Measurements from ENCODE around the gene HOXC9. TPM values are rescaled to one million over a fixed set of nuclear protein-coding genes. Genes with fewer than 3 reads are reported as not detected.

HOXC9 gene
- total RNA-seq, 1 experiment from 2014 or later: not detected

DNA sequence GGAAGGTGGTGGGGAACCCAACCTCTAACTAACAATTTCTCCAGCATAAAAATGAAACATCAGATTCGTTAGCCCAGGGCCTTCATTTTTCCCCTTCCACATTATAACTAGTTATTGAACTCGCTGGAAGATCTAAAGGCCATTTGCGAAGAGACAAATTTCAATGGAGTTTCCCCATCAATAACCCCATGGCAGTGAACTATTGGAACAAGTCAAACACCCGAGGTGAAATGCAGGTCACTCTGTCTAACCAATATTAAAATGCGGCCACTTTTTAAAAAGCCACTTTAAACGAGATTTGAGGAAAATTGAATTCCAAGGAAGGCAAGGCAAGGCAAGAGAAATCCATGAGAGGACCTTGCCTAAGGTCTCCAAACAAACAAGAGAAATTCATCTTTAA is 49.1 kb downstream of the HOXC9 start:
- H2BK15ac ChIP-seq (ENCODE audit: low read depth, low read length): no peak overlapping the region
- peaks cover 2 to 13% of the 10 kb centered on the region in 2 experiments; a peak in 3 of 5 replicates for H3K9me3 Mint-ChIP-seq
- H2BK12ac ChIP-seq (ENCODE audit: insufficient read length, low read depth, low read length): no peak overlapping the region
- H3K56ac ChIP-seq (ENCODE audit: insufficient read length, low read depth, low read length): no peak overlapping the region
- no peak overlapping the region for H4K5ac ChIP-seq (ENCODE audit: insufficient read length, low read depth, low read length)
- H3K4me1 ChIP-seq (ENCODE audit: insufficient read depth, low read length): no peaks in the 10 kb centered on the region
- no peaks in the 10 kb centered on the region for H4K20me1 ChIP-seq (ENCODE audit: control insufficient read depth, insufficient read depth, insufficient read length)
- H3K36me3 Mint-ChIP-seq (ENCODE audit: insufficient read depth in 1 of 3, low read depth in 3 of 3): no peaks in the 10 kb centered on the region
- no peak overlapping the region for H2AFZ ChIP-seq (ENCODE audit: low read length)
- no peaks in the 10 kb centered on the region for H3K79me1 ChIP-seq (ENCODE audit: insufficient read depth, low read depth, low read length, poor library complexity, severe bottlenecking)
- H3K18ac ChIP-seq (ENCODE audit: insufficient read length, low read depth, low read length): no peak overlapping the region
- peaks cover 6 to 39% of the 10 kb centered on the region in 2 experiments for H3K4me1 Mint-ChIP-seq
- peaks cover 99% of the 10 kb centered on the region for H3K27me3 ChIP-seq (ENCODE audit: insufficient read depth, low read length)
- no peak overlapping the region for H3K4me3 Mint-ChIP-seq
- no peak overlapping the region for H2BK5ac ChIP-seq (ENCODE audit: insufficient read length, low read length)
- H4K91ac ChIP-seq (ENCODE audit: insufficient read length, low read depth, low read length): no peak overlapping the region
- no peak overlapping the region for H4K8ac ChIP-seq (replicated peaks; ENCODE audit: insufficient read length, low read depth, low read length)
- H3K9ac ChIP-seq (ENCODE audit: extremely low read depth, insufficient read length, low read length): no peak overlapping the region
- no peaks in the 10 kb centered on the region for H3K9me3 ChIP-seq (ENCODE audit: control insufficient read depth, low read depth, low read length)
- H3T11ph ChIP-seq (ENCODE audit: low read length): no peak overlapping the region
- H3K23me2 ChIP-seq (ENCODE audit: insufficient read length, low read depth, low read length, poor library complexity, severe bottlenecking): peaks cover 4% of the 10 kb centered on the region
- H3K23ac ChIP-seq (ENCODE audit: insufficient read length, low read depth, low read length): no peak overlapping the region
- WGBS (ENCODE audit: extremely low coverage, insufficient read length, low lambda C conversion rate): no CpG with 5 or more reads among the region's 6 CpGs
- H2BK120ac ChIP-seq (ENCODE audit: low read depth, low read length, poor library complexity, severe bottlenecking): no peak overlapping the region
- H3K27ac ChIP-seq (ENCODE audit: insufficient read length, low read depth, low read length): no peak overlapping the region
- no peak overlapping the region for H3K27ac Mint-ChIP-seq
- no peak overlapping the region for H3K4me2 ChIP-seq (ENCODE audit: insufficient read depth, insufficient read length, low read length)
- no peak overlapping the region for H2BK20ac ChIP-seq (ENCODE audit: low read depth, low read length, poor library complexity, severe bottlenecking)
- H3K79me2 ChIP-seq (ENCODE audit: insufficient read depth, low read length): no peaks in the 10 kb centered on the region
- H3K4ac ChIP-seq (ENCODE audit: low read depth, low read length): no peak overlapping the region
- DNase-seq: no peak
- H2AK5ac ChIP-seq (ENCODE audit: insufficient read length, low read length): no peak overlapping the region
- H3K27me3 Mint-ChIP-seq (ENCODE audit: low read depth): peaks cover 100% of the 10 kb centered on the region
- TF ChIP-seq CTCF (conservative IDR thresholded peaks at IDR 0.05): no peak
- no peak overlapping the region for H3K14ac ChIP-seq (ENCODE audit: insufficient read depth, low read length)
